Epidermal melanocyte (primary cell): Measurements from ENCODE around the gene MID1.

ENCODE experiments used
- DNase-seq: peaks from one replicate; pipeline ENCODE4 v3.0.0; 2011; ENCODE audit warnings: low spot score; ENCODE audit not compliant: insufficient read length

Gene MID1, protein sequence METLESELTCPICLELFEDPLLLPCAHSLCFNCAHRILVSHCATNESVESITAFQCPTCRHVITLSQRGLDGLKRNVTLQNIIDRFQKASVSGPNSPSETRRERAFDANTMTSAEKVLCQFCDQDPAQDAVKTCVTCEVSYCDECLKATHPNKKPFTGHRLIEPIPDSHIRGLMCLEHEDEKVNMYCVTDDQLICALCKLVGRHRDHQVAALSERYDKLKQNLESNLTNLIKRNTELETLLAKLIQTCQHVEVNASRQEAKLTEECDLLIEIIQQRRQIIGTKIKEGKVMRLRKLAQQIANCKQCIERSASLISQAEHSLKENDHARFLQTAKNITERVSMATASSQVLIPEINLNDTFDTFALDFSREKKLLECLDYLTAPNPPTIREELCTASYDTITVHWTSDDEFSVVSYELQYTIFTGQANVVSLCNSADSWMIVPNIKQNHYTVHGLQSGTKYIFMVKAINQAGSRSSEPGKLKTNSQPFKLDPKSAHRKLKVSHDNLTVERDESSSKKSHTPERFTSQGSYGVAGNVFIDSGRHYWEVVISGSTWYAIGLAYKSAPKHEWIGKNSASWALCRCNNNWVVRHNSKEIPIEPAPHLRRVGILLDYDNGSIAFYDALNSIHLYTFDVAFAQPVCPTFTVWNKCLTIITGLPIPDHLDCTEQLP

DNA sequence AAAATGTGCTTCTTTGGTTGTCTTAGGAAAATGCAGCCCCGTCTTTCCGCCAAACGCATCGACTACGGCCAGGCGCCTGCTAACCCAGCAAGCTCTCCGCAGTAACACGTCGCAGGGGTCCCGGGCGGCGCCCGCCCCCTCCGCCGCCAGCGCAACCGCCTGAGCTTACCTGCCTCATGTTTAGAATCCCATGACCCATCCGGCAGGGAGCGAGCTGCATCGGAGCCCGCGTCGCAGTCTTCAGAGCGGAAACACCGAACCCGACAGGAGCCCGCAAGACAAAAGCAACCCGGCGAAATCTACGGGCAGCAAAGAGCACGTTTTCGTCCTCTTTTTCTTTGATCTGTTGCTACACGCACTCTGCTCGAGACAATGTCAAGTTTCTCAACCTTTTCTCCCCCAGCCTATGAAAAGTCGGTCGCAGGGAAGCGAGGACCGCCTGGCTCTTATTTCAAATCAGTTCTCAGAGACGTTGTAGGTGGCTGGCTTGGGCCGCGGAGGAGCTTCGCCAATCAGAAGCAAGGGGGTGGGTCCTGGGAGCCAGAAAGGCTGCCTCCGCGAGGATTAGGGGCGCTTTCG lies at the start of gene MID1:
Gene MID1 (minus strand): TSS at position 465 of the 579 bp plus-strand sequence. CDS start 53,038 bp downstream, outside the sequence.
- DNase-seq: no peak

DNA sequence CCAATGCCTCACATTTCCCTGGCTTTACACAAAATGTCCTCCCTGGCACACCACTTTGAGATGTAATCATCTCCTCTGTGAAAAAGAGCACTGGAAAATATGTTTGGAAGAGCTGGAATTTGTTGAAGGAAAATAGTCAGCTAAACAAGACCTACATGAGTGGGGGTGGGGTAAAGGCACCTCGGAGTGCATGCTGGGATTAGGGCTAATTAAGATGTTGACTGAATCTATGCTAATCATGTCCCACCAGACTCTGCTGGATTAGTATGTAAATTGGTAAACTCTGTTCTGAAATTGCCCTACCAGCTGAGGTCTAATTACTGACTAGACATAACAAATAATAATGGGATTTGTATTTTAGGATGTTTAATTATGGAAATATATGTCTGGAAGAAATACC lies 46.8 kb upstream of the MID1 start:
- no peak for DNase-seq

DNA sequence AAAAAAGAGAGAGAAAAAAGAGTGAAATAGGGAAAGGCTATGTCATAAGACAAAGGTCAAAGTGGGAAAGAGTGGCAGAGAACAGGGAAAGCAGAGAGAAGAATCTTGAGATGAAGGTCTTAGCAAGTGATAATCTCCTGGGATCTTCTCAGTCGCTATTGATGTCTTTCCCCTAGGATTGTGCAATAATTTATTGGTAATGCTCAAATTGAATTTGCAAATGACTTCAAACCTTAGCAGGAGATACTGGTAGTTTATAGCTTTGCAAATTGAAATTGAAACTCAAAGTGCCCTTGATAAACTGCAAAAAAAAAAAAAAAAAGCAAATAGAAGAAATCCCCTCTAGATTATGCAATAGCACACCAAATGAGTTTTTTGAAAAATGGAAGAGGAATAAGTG lies 45.7 kb upstream of the MID1 start:
- no peak for DNase-seq

DNA sequence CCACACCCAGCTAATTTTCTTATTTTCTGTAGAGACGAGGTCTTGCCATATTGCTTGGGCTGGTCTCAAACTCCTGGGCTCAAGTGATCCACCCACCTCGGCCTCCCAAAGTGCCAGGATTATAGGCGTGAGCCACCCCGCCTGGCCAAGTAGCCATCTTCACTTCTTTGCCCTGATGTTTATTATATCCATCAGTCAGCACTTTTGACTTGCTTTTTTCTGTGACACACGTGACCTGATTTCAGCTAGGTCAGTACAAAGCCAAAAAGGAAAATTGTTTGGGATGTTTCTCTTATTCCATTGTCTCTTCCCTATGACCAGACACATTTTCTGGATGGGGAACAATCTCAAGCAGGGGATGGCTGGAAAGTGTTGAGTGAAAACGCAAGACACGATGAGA lies 45.3 kb upstream of the MID1 start:
- no peak for DNase-seq

DNA sequence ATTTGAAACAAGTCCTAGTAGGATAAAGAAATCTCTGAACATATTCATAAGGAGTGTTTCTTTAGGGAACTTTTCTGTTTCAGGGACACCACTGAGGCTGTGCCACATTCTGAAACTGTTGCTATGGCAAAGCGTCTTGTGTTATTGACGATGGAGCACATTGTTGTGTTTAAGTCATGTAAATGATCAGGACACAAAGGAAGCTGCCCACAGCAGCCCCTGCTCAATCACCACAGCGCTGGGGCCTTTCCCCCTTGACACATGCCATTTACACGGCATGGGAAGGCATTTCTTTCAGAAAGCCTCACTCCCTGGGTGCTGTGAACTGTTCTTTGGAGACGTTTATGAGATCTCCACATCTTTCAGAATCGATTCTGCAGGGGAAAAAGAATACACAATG lies 39.8 kb upstream of the MID1 start:
- no peak for DNase-seq

DNA sequence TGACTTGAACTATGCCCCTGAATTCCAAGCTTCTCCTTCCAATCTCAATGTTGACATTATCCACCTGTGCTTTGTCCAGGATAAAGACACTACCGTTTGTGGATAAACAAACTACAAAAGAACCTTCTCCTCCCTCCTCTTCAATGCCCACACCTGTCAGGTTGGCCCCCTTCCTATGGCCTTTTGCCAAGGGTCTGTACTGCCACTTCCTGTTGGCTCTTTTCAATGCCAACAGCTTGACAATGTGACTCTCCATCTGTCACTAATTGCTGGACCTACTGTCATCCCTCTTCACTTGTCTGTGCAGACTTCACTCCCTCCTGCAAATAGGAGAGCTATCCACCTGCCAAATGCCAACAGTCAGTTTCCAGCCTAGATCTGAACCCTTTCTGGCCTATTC lies 35.8 kb upstream of the MID1 start:
- no peak for DNase-seq

DNA sequence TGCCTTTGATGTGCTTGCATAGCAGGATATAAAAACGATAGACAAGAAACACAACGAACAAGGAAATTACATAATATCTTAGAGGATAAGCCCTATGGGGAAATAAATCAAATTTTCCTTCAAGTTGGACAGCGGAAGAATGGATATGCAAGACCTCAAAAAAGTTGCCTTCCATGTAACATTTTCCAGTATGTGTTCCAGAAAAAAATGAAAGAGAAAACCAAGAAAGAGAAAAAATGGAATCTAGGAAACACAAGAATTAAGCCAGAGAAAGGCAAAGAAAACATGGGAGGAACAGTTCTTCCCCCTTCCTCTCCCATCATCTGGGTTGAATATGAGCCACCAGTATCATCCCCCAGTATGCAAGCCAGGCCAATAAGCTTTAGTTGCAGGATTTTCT lies 34.6 kb upstream of the MID1 start:
- no peak for DNase-seq

DNA sequence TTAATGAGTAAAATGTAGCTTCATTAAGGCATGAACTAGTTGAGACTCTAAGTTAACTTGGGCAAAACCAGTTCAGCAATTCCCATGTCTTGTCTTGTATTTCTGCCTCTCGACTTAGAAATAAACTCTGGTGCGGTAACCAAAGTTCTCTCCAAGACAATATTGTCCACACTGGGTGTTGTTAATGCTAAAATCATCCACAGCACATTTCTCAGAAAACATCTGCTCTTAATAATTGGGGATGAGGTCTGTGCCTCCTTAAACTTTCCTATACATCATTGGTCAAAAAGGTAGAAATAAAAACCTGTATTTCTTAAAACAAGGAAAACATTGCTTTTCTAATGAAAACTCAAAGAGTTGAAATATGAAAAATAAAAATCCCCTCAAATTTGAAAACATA lies 32.9 kb upstream of the MID1 start:
- no peak for DNase-seq

DNA sequence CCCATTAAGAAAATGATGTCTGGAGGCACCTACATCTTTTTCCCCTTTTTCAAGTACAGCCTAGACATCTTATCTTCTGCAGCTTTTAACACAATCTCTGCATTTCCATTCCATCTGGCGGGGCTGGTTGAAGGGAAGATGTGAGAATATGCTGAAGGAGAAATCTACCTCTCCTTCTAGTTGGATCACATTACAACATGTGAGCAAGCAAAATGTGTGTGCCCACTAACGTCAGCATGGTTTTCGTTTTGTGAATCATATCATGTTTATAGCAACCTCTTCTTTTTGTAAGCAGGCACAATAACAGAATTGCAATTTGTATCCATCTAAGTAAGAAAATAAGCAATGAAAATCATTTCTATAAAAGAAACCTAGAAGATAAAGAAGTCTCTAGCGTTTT lies 28.9 kb upstream of the MID1 start:
- no peak for DNase-seq

DNA sequence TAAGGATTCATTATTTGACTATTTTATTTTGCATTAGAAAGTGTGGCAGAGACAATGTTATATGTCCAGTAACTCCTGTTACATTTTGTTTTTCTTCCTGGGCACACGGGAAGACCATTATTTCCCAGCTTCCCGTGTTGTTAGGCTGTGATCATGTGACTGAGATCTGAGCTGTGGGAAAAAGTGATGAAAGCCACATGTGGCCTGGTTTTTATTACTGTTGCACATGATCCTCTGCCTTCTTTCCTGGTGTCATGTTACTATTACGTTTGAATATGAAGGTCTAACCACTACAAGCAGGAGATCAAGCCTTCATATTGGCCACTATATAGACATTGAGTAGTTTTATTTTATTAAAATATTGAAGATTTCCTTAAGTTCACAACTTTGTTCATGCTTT lies 28.2 kb upstream of the MID1 start:
- no peak for DNase-seq

DNA sequence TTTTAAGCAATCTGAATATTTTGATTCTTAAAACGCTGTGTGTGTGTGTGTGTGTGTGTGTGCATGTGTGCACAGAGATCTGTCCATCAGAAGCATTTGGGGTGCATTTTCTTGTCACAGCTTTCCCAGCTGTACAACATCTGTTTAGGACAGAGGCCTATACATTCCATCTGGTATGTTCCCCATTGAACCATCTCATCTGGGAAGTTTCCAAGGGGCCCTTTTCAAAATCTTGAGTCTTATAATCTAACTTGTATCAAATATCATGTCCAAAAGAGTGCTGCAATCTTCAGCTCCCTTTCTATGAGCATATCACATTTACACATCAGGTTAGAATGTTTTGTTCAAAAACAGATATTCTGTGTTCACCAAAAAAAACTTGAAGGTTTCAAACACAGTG lies 16.5 kb upstream of the MID1 start:
- no peak for DNase-seq

DNA sequence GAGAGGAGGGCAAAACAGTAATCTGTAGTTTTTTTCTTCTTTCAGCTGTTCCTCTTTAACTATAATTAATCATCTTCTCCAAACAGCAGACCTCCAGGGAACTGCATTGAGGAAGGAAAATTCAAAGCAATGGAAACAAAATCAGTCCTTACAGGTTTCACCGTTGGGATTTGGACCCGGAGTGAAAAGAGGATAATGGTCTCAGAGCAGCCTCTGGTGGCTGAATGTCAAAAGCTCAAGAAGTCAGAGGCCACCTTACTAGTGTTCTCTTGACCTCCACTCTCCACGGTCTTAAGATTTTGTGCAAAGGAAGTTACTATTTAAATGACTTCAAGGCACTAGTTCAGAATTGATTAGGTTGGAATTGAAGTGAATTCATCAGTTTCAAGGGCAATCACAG lies 16.0 kb upstream of the MID1 start:
- peak; percentile 42 for DNase-seq

DNA sequence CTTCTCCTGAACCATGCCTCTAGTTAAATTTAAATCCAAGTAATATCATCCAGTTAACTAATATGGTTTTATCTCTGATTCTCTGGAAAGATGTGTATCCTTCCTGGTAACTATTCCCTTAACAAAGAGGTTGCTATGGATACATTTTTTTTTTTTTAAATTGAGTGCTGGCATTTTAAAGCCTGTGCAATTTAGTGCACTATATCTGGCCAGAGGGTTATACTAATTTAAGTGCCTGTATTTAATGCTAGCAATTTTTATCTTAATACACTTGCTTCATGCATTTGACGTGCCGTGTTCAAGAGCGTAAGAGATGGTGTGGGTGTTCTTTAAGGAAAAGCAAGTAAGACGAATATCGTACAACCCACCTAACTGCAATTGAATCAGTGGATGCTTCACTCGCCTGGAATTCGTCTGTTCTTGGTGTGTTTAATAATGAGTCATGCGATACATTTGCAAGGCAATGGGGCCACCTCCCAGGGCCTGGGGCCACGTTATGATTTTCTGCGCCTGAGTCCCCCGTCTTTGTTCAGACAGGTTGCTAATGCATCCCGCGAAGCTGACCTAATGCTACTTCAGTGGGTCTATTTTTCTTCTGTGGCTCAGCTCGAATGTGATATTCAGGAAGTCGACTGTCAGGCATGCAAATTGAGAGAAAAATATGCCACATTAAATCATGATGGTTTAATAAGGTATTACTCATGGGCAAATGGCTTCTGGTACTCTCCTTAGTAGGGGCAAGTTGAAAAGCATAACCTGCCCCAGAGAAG lies 14.2 kb upstream of the MID1 start:
- DNase-seq: no peak

DNA sequence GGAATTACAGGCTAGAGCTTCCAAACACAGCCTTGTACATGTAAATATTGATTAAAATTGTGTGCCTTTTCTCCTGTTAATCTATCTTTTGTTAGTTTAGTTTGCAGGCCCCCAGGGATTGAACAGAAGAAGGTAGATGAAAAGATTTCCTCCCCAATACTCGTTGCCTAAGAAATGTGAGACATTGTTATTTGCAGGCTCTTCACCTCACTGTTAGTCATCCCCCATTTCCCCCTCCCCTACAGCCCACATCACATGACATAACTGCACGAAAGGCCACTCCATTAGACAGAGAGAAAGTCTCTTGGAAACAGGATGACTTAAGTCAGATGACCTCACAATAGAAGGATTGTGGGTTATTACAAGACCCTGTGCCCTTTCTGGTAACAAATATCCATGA lies 13.3 kb upstream of the MID1 start:
- peak; percentile 25 for DNase-seq

DNA sequence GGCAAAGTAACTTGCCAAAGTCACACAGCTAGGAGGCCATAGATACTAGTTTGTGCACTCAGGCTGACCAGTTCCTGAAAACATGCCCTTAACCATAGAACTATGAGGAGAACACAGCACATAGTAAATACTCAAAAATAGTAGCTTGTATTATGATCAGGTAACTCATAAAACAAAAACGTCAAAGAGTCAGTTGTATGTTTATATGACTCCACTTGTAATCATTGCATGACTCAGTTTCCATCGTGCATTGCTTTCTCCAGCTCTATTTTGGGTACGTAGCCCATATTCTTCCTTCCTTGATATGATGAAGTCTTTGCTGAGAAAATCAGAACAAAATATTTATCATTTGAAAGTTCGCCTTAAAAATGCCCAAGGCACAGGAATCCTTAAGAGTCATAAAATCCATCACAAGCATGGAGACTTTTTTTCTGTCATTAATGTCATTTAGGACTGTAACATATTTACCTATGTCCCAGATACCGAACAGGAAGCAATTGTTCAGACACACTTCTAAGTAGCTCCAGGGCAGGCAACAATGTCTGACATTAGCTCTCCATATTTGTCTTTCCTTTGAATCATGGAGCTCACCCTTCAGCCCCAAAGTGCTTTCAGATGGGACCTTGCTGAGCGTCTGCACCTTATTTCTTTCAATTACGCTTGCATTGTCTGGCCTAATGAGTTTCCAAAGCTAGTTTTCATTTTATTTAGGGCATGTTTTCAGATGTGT lies 11.2 kb upstream of the MID1 start:
- no peak for DNase-seq

DNA sequence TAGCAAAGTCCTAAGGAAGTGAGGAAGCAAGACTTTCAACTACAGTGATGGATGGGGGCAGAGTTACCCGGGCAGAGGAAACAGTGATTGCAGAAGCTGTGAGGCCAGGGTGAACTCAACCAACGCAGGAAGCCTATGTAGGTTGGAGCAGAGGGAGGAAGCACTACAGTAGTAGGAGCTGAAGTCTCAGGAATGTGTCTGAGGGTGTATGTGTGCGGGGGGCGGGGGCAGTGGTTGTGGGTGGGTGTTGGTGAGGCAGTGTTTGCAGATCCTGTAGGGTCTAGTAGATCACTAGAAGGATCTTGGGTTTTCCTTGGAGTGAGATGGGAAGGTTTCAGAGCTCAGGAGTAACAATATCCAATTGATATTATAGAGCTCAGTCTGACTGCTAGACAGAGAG lies 9.9 kb upstream of the MID1 start:
- no peak for DNase-seq

DNA sequence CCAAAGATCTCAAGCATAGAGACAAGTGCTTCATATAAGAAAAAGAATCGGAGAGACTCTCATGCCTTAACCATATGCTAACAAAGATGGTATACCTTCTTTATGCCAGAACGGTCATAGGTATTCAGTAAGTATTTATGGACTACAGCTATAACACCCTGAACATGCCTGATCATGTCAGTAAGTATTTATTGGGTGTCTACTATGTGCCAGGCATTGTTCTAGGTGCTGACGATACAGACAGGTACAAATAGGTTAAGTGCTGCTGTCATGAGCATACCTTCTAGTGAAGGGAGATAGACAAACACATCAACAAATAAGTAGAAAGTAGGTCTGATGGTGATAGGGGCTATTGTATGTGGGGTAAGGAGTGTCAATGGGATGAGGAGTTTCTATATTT lies 9.5 kb upstream of the MID1 start:
- no peak for DNase-seq

DNA sequence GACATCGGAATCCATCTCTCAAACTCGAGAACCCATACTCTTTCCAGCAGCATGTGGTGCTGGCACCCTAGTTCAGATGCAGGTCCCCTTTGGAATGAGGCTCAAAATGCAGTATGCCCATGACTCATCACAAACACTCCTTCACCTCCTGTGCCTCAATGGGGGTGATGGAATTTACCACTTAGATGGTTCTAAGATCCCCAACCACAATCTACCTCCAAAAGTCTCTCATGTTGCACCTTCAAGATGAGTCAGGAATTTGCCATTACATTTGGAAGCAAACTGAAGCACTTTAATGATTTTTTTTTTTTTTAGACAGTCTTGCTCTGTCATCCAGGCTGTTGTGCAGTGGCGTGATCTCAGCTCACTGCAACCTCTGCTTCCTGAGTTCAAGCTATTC lies 8.5 kb upstream of the MID1 start:
- no peak for DNase-seq

DNA sequence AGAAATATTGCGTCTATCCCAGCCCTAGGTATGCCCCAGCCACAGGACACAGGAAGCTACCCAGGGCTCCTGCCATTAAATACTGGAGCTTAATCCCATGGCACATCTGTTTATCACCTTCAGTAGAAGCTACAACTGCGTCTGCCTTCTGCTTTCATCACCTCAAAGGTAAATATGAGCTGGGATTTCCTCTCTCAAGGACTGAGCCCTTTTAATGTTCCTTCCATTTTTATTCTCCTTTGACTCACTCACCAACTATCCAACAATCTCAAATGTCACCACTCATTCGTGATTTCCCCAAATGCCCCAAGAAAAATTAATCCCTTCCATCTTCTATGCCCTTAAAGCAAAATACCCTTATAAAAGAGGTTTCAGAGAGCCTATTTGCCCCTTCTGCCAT lies 1.8 kb upstream of the MID1 start:
- DNase-seq: no peak

DNA sequence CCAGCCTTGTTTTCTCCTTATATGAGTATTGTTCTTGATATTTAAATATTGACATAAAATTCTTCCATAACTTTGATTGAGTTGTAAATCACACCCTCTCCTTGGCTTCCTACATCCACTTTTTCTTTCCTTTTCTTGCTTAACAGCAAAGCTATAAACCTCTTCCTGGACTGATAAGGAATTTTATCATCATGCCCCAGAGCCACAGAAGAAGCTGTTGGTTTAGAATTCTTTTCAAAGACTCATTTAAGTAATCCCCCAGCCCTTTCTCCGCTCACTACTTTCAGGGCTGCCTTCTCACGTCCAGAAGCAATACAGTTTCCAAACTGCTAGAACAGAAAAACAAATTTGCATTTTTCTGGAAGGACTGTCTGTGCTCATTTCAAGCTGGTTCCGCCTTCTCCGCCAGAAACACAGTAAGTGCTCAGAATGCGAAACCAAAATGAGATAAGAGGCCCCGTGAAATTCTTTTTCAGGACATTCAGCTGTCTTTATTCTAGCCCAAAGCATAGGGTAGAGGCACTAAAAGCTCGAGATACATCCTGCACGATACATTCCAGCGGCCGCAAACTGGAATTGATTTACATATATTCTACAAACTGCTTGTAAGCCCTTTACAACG lies 849 bp downstream of the MID1 start:
- no peak for DNase-seq

DNA sequence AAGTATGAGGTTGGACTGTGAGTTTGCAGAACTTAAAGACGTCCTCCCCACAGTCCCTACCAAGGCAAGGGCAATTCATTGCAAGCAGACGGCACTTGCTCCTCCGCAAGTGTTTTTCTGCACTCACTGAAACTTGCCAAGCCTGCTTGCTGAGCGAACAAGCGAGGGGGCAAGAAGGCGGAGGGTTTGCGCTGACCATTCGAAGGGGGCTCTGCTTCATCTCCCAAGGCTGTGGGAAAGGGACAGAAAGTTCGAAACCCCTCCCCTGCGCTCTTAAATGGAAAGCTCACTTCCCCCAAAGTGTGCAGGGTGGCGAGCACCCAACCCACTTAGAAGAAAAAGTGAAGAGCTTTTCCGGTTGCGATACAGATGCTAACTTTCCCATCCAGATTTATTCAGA lies 1.4 kb downstream of the MID1 start:
- no peak for DNase-seq
